WTC11 (cell line): ENCODE measurements around the gene GRAMD1A. TPM values are rescaled to one million over a fixed set of nuclear protein-coding genes. Genes with fewer than 3 reads are reported as not detected.

ENCODE experiments used
- ATAC-seq: fragments of 200-7000 bp; cut with Tn5 transposase; 2 replicates; pipeline ENCODE4 v1.10.0; 2021; ENCODE audit warnings: mild to moderate bottlenecking, moderate library complexity
- CTCF ChIA-PET: fragments of 300-600 bp; sonication (Branson Sonifier 250); formaldehyde crosslinking; loops from one replicate; lab custom pipeline; 2021; ENCODE audit warnings: antibody characterized with exemption; lab: Charles Lee
- POLR2A ChIA-PET: fragments of 350-600 bp; sonication (Branson Sonifier 250); formaldehyde crosslinking; loops from one replicate; lab custom pipeline; 2021; ENCODE audit warnings: antibody characterized with exemption; lab: Charles Lee
- DNase-seq: peaks from one replicate; pipeline ENCODE4 v3.0.0; 2021; ENCODE audit warnings: low spot score
- H3K27ac Mint-ChIP-seq: 2 replicates; pipeline ENCODE4 v1.8.0; 2021; ENCODE audit warnings: mixed read lengths
- H3K27me3 Mint-ChIP-seq: 2 replicates; pipeline ENCODE4 v1.8.0; 2021; ENCODE audit warnings: low read depth, mild to moderate bottlenecking, moderate library complexity, mixed read lengths
- H3K36me3 Mint-ChIP-seq: 2 replicates; pipeline ENCODE4 v1.8.0; 2021; ENCODE audit warnings: mixed read lengths
- H3K4me1 Mint-ChIP-seq: 2 replicates; pipeline ENCODE4 v1.8.0; 2022; ENCODE audit warnings: mixed read lengths
- H3K4me3 Mint-ChIP-seq: 2 replicates; pipeline ENCODE4 v1.8.0; 2021; ENCODE audit warnings: mild to moderate bottlenecking, moderate library complexity, mixed read lengths
- H3K9me3 Mint-ChIP-seq: 2 replicates; pipeline ENCODE4 v1.8.0; 2021; ENCODE audit warnings: mixed read lengths
- FOXJ3 ChIP-seq: sonication (generic); formaldehyde crosslinking; IDR thresholded peaks from 2 replicates; pipeline ENCODE4 v1.9.0; 2021; ENCODE audit warnings: missing genetic modification reagents, mild to moderate bottlenecking, borderline replicate concordance
- FOXP1 ChIP-seq: sonication (generic); formaldehyde crosslinking; IDR thresholded peaks from 2 replicates; pipeline ENCODE4 v1.8.0; 2022; ENCODE audit warnings: missing genetic modification reagents, mild to moderate bottlenecking, moderate library complexity, borderline replicate concordance
- GRHL2 ChIP-seq: fragments of 250-450 bp; sonication (Bioruptor Pico); IDR thresholded peaks from 2 replicates; pipeline ENCODE4 v1.8.0; 2022; ENCODE audit warnings: mild to moderate bottlenecking, moderate library complexity; ENCODE audit not compliant: insufficient replicate concordance, severe bottlenecking
- GTF2I ChIP-seq: fragments of 250-450 bp; sonication (Bioruptor Pico); conservative IDR thresholded peaks from 2 replicates; pipeline ENCODE4 v1.4.0; 2021; ENCODE audit warnings: mild to moderate bottlenecking
- NFATC4 ChIP-seq: fragments of 250-450 bp; sonication (Bioruptor Pico); IDR thresholded peaks from 2 replicates; pipeline ENCODE4 v1.9.0; 2021; ENCODE audit warnings: mild to moderate bottlenecking
- RELA ChIP-seq: sonication (generic); formaldehyde crosslinking; IDR thresholded peaks from 2 replicates; pipeline ENCODE4 v1.8.1; 2022; ENCODE audit warnings: missing genetic modification reagents, mild to moderate bottlenecking, borderline replicate concordance
- SP1 ChIP-seq: sonication (generic); formaldehyde crosslinking; conservative IDR thresholded peaks from 2 replicates; pipeline ENCODE4 v1.8.1; 2022; ENCODE audit warnings: missing genetic modification reagents
- ZNF121 ChIP-seq: sonication (generic); formaldehyde crosslinking; IDR thresholded peaks from 2 replicates; pipeline ENCODE4 v1.8.0; 2023; ENCODE audit warnings: missing genetic modification reagents
- ZNF219 ChIP-seq: sonication (generic); formaldehyde crosslinking; IDR thresholded peaks from 2 replicates; pipeline ENCODE4 v1.8.0; 2023; ENCODE audit warnings: missing genetic modification reagents, mild to moderate bottlenecking, borderline replicate concordance
- ZNF317 ChIP-seq: sonication (generic); formaldehyde crosslinking; IDR thresholded peaks from 2 replicates; pipeline ENCODE4 v1.8.1; 2023; ENCODE audit warnings: low read depth, mild to moderate bottlenecking, moderate library complexity, missing genetic modification reagents, borderline replicate concordance
- ZNF423 ChIP-seq: fragments of 250-450 bp; sonication (Bioruptor Pico); IDR thresholded peaks from 2 replicates; pipeline ENCODE4 v2.1.2; 2022; ENCODE audit warnings: mild to moderate bottlenecking, moderate library complexity
- ZNF671 ChIP-seq: fragments of 250-450 bp; sonication (Bioruptor Pico); IDR thresholded peaks from 2 replicates; pipeline ENCODE4 v1.8.0; 2021; ENCODE audit warnings: mild to moderate bottlenecking
- total RNA-seq: library from RNA; stranded (reverse); gene quantifications from 3 replicates; pipeline ENCODE4 v1.2.3, GENCODE V29; 2021
- TF ChIP-seq, protein P1 (sequence below): sonication (generic); formaldehyde crosslinking; IDR thresholded peaks from 2 replicates; pipeline ENCODE4 v1.8.0; 2022; ENCODE audit warnings: missing genetic modification reagents
- TF ChIP-seq, protein P2 (sequence below): fragments of 250-450 bp; sonication (Bioruptor Pico); conservative IDR thresholded peaks from 2 replicates; pipeline ENCODE4 v1.9.0; 2021; ENCODE audit warnings: mild to moderate bottlenecking
- TF ChIP-seq, protein P3 (sequence below): fragments of 250-450 bp; sonication (Bioruptor Pico); IDR thresholded peaks from 2 replicates; pipeline ENCODE4 v1.9.0; 2021; ENCODE audit warnings: moderate library complexity, mild to moderate bottlenecking, inconsistent platforms, borderline replicate concordance
- TF ChIP-seq, protein P4 (sequence below): sonication (generic); formaldehyde crosslinking; IDR thresholded peaks from 2 replicates; pipeline ENCODE4 v1.8.0; 2023; ENCODE audit warnings: mild to moderate bottlenecking, missing genetic modification reagents

The GRAMD1A gene
- total RNA-seq, 1 experiment from 2014 or later: 389 TPM

DNA sequence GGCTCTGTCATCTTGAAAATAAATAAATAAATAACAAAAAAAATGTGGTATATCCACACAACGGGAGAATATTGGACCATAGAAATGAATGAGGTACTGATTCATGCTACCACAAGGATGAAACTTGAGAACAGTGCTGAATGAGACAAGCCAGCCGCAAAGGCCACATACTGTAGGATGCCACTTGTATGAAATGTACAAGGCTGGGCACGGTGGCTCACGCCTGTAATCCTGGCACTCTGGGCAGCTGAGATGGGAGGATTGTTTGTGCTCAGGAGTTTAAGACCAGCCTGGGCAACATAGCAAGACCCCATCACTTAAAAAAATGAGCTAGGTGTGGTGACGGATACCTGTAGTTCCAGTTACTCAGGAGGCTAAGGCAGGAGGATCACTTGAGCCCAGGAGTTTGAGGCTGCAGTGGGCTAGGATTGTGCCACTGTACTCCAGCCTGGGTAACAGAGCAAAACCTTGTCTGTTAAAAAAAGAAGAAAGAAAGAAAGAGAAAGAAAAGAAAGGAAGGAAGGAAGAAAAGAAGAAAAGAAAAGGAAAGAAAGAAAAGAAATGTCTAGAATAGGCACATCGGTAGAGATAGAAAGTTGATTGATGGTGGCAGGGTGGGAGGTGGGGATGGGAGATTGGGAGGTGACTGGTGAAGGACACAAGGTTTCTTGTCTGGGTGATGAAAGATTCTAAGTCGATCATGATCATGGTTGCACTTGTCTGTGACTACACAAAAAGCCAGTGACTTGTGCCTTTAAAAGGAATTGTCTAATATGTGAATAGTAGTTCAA is 61.7 kb downstream of the GRAMD1A start:
- no peak for DNase-seq

DNA sequence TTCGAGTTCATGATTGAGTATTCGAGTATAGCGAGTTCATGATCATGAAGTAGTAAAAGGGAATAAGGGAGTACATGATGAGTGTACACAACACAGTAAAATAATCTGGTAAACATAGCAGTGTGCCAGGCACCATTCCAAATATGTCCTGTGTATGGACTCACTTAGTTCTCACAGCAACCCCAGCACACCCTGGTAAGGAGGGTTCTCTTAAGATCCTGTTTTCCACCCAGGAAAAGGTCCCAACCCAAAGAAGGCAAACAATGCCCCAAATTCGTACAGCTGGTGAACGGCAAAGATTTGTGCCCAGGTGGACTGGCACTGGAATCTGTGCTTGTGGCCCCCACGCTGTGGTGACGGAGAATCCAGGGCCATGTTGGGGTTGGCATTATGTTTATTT is 62.8 kb downstream of the GRAMD1A start:
- ChIA-PET POLR2A (no interaction called here), CTCF (interaction anchor here (0.7 kb wide), 1 partner anchor 19 kb away, joined by 3 read pairs; no protein-coding TSS in a partner anchor)
- DNase-seq: no peak
- no peak overlapping the region for H3K4me3 Mint-ChIP-seq
- H3K27me3 Mint-ChIP-seq: peaks cover 29% of the 10 kb centered on the region
- peaks cover 9% of the 10 kb centered on the region for H3K4me1 Mint-ChIP-seq
- TF ChIP-seq FOXP1 (CRISPR knock-in tag): no peak
- TF ChIP-seq, protein P1, sequence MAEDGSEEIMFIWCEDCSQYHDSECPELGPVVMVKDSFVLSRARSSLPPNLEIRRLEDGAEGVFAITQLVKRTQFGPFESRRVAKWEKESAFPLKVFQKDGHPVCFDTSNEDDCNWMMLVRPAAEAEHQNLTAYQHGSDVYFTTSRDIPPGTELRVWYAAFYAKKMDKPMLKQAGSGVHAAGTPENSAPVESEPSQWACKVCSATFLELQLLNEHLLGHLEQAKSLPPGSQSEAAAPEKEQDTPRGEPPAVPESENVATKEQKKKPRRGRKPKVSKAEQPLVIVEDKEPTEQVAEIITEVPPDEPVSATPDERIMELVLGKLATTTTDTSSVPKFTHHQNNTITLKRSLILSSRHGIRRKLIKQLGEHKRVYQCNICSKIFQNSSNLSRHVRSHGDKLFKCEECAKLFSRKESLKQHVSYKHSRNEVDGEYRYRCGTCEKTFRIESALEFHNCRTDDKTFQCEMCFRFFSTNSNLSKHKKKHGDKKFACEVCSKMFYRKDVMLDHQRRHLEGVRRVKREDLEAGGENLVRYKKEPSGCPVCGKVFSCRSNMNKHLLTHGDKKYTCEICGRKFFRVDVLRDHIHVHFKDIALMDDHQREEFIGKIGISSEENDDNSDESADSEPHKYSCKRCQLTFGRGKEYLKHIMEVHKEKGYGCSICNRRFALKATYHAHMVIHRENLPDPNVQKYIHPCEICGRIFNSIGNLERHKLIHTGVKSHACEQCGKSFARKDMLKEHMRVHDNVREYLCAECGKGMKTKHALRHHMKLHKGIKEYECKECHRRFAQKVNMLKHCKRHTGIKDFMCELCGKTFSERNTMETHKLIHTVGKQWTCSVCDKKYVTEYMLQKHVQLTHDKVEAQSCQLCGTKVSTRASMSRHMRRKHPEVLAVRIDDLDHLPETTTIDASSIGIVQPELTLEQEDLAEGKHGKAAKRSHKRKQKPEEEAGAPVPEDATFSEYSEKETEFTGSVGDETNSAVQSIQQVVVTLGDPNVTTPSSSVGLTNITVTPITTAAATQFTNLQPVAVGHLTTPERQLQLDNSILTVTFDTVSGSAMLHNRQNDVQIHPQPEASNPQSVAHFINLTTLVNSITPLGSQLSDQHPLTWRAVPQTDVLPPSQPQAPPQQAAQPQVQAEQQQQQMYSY: no peak
- no peak for TF ChIP-seq ZNF219 (CRISPR knock-in tag)
- TF ChIP-seq GRHL2 (CRISPR knock-in tag): no peak
- no peak for TF ChIP-seq ZNF423 (CRISPR knock-in tag)
- no peak for TF ChIP-seq RELA (CRISPR knock-in tag)
- TF ChIP-seq SP1: no peak
- TF ChIP-seq, protein P2, sequence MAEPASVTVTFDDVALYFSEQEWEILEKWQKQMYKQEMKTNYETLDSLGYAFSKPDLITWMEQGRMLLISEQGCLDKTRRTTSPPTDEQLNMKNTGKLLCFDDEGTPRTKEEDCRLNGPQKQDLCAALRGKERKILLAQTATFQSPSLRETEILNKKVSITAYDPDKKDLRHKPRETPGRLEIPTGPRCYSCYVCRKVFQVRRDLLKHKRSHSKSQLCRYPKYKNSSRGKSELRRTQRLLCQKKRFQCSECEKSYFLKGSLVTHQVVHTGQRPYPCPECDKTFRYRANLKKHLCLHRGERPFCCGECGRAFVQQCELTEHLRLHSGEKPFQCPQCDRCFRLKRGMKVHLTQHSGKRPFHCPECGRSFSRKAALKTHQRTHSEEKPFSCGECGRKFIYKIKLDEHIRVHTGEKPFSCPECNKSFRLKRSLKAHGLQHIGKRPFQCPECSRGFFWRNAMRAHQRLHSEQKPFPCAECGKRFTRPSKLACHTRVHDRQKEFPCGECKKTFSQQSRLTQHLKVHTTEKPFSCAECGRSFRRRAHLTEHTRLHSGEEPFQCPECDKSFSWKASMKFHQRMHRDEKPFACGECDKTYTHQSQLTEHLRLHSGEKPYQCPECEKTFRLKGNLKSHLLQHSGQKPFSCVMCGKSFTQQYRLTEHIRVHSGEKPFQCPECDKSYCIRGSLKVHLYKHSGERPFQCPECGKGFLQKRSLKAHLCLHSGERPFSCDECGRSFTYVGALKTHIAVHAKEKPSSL (CRISPR knock-in tag): no peak
- no peak for TF ChIP-seq NFATC4
- TF ChIP-seq, protein P3, sequence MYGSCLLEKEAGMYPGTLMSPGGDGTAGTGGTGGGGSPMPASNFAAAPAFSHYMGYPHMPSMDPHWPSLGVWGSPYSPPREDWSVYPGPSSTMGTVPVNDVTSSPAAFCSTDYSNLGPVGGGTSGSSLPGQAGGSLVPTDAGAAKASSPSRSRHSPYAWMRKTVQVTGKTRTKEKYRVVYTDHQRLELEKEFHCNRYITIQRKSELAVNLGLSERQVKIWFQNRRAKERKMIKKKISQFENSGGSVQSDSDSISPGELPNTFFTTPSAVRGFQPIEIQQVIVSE (CRISPR knock-in tag): no peak
- no peak for TF ChIP-seq ZNF671
- TF ChIP-seq, protein P4, sequence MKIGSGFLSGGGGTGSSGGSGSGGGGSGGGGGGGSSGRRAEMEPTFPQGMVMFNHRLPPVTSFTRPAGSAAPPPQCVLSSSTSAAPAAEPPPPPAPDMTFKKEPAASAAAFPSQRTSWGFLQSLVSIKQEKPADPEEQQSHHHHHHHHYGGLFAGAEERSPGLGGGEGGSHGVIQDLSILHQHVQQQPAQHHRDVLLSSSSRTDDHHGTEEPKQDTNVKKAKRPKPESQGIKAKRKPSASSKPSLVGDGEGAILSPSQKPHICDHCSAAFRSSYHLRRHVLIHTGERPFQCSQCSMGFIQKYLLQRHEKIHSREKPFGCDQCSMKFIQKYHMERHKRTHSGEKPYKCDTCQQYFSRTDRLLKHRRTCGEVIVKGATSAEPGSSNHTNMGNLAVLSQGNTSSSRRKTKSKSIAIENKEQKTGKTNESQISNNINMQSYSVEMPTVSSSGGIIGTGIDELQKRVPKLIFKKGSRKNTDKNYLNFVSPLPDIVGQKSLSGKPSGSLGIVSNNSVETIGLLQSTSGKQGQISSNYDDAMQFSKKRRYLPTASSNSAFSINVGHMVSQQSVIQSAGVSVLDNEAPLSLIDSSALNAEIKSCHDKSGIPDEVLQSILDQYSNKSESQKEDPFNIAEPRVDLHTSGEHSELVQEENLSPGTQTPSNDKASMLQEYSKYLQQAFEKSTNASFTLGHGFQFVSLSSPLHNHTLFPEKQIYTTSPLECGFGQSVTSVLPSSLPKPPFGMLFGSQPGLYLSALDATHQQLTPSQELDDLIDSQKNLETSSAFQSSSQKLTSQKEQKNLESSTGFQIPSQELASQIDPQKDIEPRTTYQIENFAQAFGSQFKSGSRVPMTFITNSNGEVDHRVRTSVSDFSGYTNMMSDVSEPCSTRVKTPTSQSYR (CRISPR knock-in tag): no peak
- no peak for TF ChIP-seq FOXJ3 (CRISPR knock-in tag)
- TF ChIP-seq ZNF317: no peak
- ATAC-seq: no peak
- peaks cover 5% of the 10 kb centered on the region for H3K9me3 Mint-ChIP-seq
- H3K36me3 Mint-ChIP-seq: peaks cover 3% of the 10 kb centered on the region; the same call in 1 of the 2 replicates
- H3K27ac Mint-ChIP-seq: no peak overlapping the region

More for the DNA sequence above, 61.7 kb downstream of the GRAMD1A start:
- Mint-ChIP-seq H3K4me1 (peaks cover 3% of the 10 kb centered on the region), H3K36me3 (peaks cover 3% of the 10 kb centered on the region; the same call in 1 of the 2 replicates)
- TF ChIP-seq GTF2I (CRISPR knock-in tag) (no peak), ZNF121 (CRISPR knock-in tag) (peak; percentile 78)
- TF ChIP-seq, all 79 proteins: peak for 1
- no peak for ATAC-seq
- Mint-ChIP-seq H3K27ac (no peak overlapping the region), H3K9me3 (peaks cover 4% of the 10 kb centered on the region), H3K27me3 (peaks cover 29% of the 10 kb centered on the region), H3K4me3 (no peak overlapping the region)
- ChIA-PET POLR2A (no interaction called here), CTCF (no interaction called here)
